Endothelial cell of umbilical vein (primary cell): Measurements from ENCODE around the gene ANGEL2. TPM values are rescaled to one million over a fixed set of nuclear protein-coding genes. Genes with fewer than 3 reads are reported as not detected.

ENCODE experiments used
- BruUV-seq: library from RNA; stranded (reverse); fragments of 400-500 nt; replicated peaks from 2 replicates; lab custom pipeline; 2021; lab: Mats Ljungman, UMichigan
- CTCF ChIA-PET: fragments of 300-600, 350-600 bp; sonication (Branson Sonifier 250); formaldehyde crosslinking; loops from one replicate; lab custom pipeline; 2021; ENCODE audit warnings: antibody characterized with exemption, inconsistent platforms; lab: Charles Lee
- POLR2A ChIA-PET: fragments of 300-600, 350-600 bp; sonication (Branson Sonifier 250); formaldehyde crosslinking; loops from one replicate; lab custom pipeline; 2021; ENCODE audit warnings: antibody characterized with exemption, inconsistent platforms; lab: Charles Lee
- DNase-seq: peaks from one replicate; pipeline ENCODE4 v3.0.0-alpha.2; 2011; ENCODE audit warnings: low read depth, low spot score
- FAIRE-seq: peaks from 2 replicates; lab custom pipeline; 2011; peaks lifted over from hg19 to GRCh38; lab: Jason Lieb, UNC
- H2AFZ ChIP-seq: 2 replicates; pipeline ENCODE4 v1.6.0; 2012; ENCODE audit warnings: low read depth, low read length, control low read depth, inconsistent platforms
- H3K27ac ChIP-seq: 2 replicates; pipeline ENCODE4 v1.5.1; 2011; ENCODE audit warnings: low read depth, mild to moderate bottlenecking, control low read depth, low read length, moderate library complexity; ENCODE audit not compliant: insufficient read depth
- H3K27me3 ChIP-seq, 2 experiments: 2 replicates each; pipeline versions ENCODE4 v1.6.0 to v1.6.1; 2011; ENCODE audit warnings: low read length in 2 of 2, mixed read lengths in 1 of 2; ENCODE audit not compliant: control insufficient read depth in 2 of 2, insufficient read depth in 2 of 2
- H3K36me3 ChIP-seq, 2 experiments: 2 replicates in 1 of 2; 3 replicates in 1 of 2; pipeline ENCODE4 v1.5.1; 2011; ENCODE audit warnings: low read length in 2 of 2, mild to moderate bottlenecking in 1 of 2, moderate library complexity in 1 of 2; ENCODE audit not compliant: control insufficient read depth in 2 of 2, insufficient read depth in 2 of 2; ENCODE audit errors: extremely low read depth in 1 of 2
- H3K4me1 ChIP-seq: 3 replicates; pipeline ENCODE4 v1.5.1; 2011; ENCODE audit warnings: mild to moderate bottlenecking, low read length; ENCODE audit not compliant: control insufficient read depth, insufficient read depth; ENCODE audit errors: extremely low read depth
- H3K4me2 ChIP-seq: 2 replicates; pipeline ENCODE4 v1.6.1; 2011; ENCODE audit warnings: low read length, control low read depth, mixed read lengths; ENCODE audit not compliant: insufficient read depth
- H3K4me3 ChIP-seq, 3 experiments: fragments of 200-600 bp in 1 of 3; sonication (generic), shearing (Covaris generic) in 1 of 3; replicated peaks in 1 of 3; 2 replicates each; pipeline ENCODE4 v1.5.1; 2011 to 2016; ENCODE audit warnings: control low read depth in 3 of 3, low read length in 3 of 3, mild to moderate bottlenecking in 2 of 3, inconsistent platforms in 1 of 3, low read depth in 1 of 3, moderate library complexity in 1 of 3; ENCODE audit not compliant: insufficient read depth in 1 of 3
- H3K79me2 ChIP-seq: 2 replicates; pipeline ENCODE4 v1.6.0; 2012; ENCODE audit warnings: low read length, inconsistent platforms; ENCODE audit not compliant: control insufficient read depth, insufficient read depth
- H3K9ac ChIP-seq: replicated peaks from 2 replicates; pipeline ENCODE3; 2011; ENCODE audit warnings: low read length, control low read depth; ENCODE audit not compliant: insufficient read depth; ENCODE audit errors: extremely low read depth
- H3K9me1 ChIP-seq: replicated peaks from 3 replicates; pipeline ENCODE4 v1.6.0; 2011; ENCODE audit warnings: mild to moderate bottlenecking, low read length; ENCODE audit not compliant: control insufficient read depth, insufficient read depth; ENCODE audit errors: extremely low read depth
- H3K9me3 ChIP-seq: replicated peaks from 2 replicates; pipeline ENCODE4 v1.5.1; 2012; ENCODE audit warnings: low read length, inconsistent platforms; ENCODE audit not compliant: control insufficient read depth, insufficient read depth
- H4K20me1 ChIP-seq: replicated peaks from 2 replicates; pipeline ENCODE3; 2011; ENCODE audit warnings: mild to moderate bottlenecking, low read length; ENCODE audit not compliant: control insufficient read depth, insufficient read depth; ENCODE audit errors: extremely low read depth
- EZH2 ChIP-seq: IDR thresholded peaks from 2 replicates; pipeline ENCODE4 v1.6.1; 2012; ENCODE audit warnings: borderline replicate concordance, low read depth, mild to moderate bottlenecking, moderate library complexity, low read length, inconsistent platforms; ENCODE audit not compliant: severe bottlenecking
- FOS ChIP-seq: IDR thresholded peaks from 2 replicates; pipeline ENCODE4 v1.6.1; 2011; ENCODE audit warnings: mild to moderate bottlenecking, low read length, moderate library complexity, borderline replicate concordance; ENCODE audit not compliant: insufficient read depth
- GATA2 ChIP-seq: IDR thresholded peaks from 2 replicates; pipeline ENCODE4 v1.7.0; 2011; ENCODE audit warnings: low read depth, mild to moderate bottlenecking, moderate library complexity, mixed read lengths, low read length; ENCODE audit not compliant: insufficient read length, insufficient read depth
- JUN ChIP-seq: IDR thresholded peaks from 2 replicates; pipeline ENCODE4 v1.6.1; 2011; ENCODE audit warnings: borderline replicate concordance, low read depth; ENCODE audit not compliant: insufficient read length, insufficient read depth
- MYC ChIP-seq: IDR thresholded peaks from one replicate; pipeline ENCODE4 v1.6.1; 2011; ENCODE audit warnings: mild to moderate bottlenecking, low read depth, low read length
- POLR2A ChIP-seq: IDR thresholded peaks from 2 replicates; pipeline ENCODE4 v1.6.1; 2012; ENCODE audit warnings: low read depth, mild to moderate bottlenecking, control low read depth, low read length
- POLR2AphosphoS5 ChIP-seq: IDR thresholded peaks from 2 replicates; pipeline ENCODE4 v1.6.1; 2012; ENCODE audit warnings: low read depth, mild to moderate bottlenecking, control low read depth, low read length, moderate library complexity; ENCODE audit not compliant: insufficient read depth
- dilution Hi-C: fragments of 300-500 bp; cut with MboI; formaldehyde crosslinking; loops from one replicate; pipeline ENCODE4 v1.15.0; 2019; ENCODE audit warnings: low sequenced_read_pairs; ENCODE audit not compliant: extremely low pct_ligation_motif_present
- intact Hi-C: fragments of 100-400 bp; cut with micrococcal nuclease; formaldehyde crosslinking; loops from one replicate; pipeline ENCODE4 v1.10.0; 2022
- polyA plus RNA-seq, 4 experiments: library from polyadenylated mRNA; depleted of rRNA in 3 of 4; stranded (reverse) in 3 of 4; unstranded in 1 of 4; fragments of >200 nt; gene quantifications; 2 replicates each; pipeline versions ENCODE4 v1.2.1 to v1.2.3, GENCODE V29; 2011 to 2012; ENCODE audit warnings: missing spikeins in 1 of 4
- total RNA-seq: library from RNA; stranded (reverse); gene quantifications from 2 replicates; pipeline ENCODE4 v1.2.3, GENCODE V29; 2021
- TF ChIP-seq, protein P1 (sequence below), 2 donors: IDR thresholded peaks; 1 replicate in 1 of 2; 2 replicates in 1 of 2; pipeline ENCODE4 v1.5.1; 2011; ENCODE audit warnings: low read length in 2 of 2, mild to moderate bottlenecking in 2 of 2, moderate library complexity in 2 of 2, control low read depth in 1 of 2, inconsistent platforms in 1 of 2, low read depth in 1 of 2; ENCODE audit not compliant: insufficient read depth in 1 of 2; ENCODE audit errors: extremely low read depth in 1 of 2

ANGEL2 gene
- total and polyA plus RNA-seq, 2 donors (not counting 3 experiments of a cell fraction or from before 2014, with no cell fraction given): 11.9 to 39.1 TPM

DNA sequence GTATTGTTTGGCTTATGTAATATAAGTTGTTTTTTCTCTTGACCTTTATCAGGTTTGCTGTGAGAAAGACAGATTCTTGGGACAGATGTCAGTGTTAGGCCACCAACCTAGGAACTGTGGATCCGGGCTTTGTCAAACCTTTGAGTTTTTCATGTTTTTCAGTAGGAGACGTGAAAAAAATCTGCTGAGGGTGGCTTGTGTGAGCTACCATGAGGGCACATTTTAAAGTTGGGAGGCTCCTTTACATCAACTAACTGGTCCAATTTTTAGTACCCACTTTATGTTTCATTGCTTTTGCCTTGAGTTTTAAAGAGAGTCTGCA is 36.2 kb upstream of the ANGEL2 start:
- TSS peak; percentile 53 for BruUV-seq
- intact Hi-C loops (loop anchor here (1.0 kb wide), 2 partner anchors 37 to 575 kb away; partner anchors contain the start of gene ANGEL2), dilution Hi-C loops (no loop called here)
- TF ChIP-seq, protein P1, sequence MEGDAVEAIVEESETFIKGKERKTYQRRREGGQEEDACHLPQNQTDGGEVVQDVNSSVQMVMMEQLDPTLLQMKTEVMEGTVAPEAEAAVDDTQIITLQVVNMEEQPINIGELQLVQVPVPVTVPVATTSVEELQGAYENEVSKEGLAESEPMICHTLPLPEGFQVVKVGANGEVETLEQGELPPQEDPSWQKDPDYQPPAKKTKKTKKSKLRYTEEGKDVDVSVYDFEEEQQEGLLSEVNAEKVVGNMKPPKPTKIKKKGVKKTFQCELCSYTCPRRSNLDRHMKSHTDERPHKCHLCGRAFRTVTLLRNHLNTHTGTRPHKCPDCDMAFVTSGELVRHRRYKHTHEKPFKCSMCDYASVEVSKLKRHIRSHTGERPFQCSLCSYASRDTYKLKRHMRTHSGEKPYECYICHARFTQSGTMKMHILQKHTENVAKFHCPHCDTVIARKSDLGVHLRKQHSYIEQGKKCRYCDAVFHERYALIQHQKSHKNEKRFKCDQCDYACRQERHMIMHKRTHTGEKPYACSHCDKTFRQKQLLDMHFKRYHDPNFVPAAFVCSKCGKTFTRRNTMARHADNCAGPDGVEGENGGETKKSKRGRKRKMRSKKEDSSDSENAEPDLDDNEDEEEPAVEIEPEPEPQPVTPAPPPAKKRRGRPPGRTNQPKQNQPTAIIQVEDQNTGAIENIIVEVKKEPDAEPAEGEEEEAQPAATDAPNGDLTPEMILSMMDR (IDR thresholded peaks at IDR 0.05; ENCODE audit: extremely low read depth in 1 of 2, insufficient read depth in 1 of 2, low read depth in 1 of 2, low read length in 2 of 2): no peak
- TF ChIP-seq POLR2AphosphoS5: no peak
- TF ChIP-seq JUN: no peak
- TF ChIP-seq GATA2: no peak
- TF ChIP-seq POLR2A: no peak
- TF ChIP-seq MYC: no peak
- no peak for TF ChIP-seq EZH2
- TF ChIP-seq FOS: no peak
- H4K20me1 ChIP-seq: no peaks in the 10 kb centered on the region
- CTCF ChIA-PET: no interaction called here
- H3K4me1 ChIP-seq: peaks cover 6% of the 10 kb centered on the region
- peak overlapping the region; percentile 83 to 95 (median 84) for H3K4me3 ChIP-seq
- peak overlapping the region; percentile 96 for H3K4me2 ChIP-seq
- H3K27me3 ChIP-seq: no peaks in the 10 kb centered on the region
- POLR2A ChIA-PET: no interaction called here
- DNase-seq (no peak), FAIRE-seq (peak; percentile 15)
- peak overlapping the region; percentile 55 for H3K9ac ChIP-seq
- H3K27ac ChIP-seq: peak overlapping the region; percentile 35
- H3K36me3 ChIP-seq: no peaks in the 10 kb centered on the region
- H2AFZ ChIP-seq: peak overlapping the region; percentile 93
- peaks cover 21% of the 10 kb centered on the region for H3K79me2 ChIP-seq
- no peaks in the 10 kb centered on the region for H3K9me3 ChIP-seq
- H3K9me1 ChIP-seq: no peaks in the 10 kb centered on the region
